ENCODE results near the gene SLCO3A1.

The SLCO3A1 gene

DNA sequence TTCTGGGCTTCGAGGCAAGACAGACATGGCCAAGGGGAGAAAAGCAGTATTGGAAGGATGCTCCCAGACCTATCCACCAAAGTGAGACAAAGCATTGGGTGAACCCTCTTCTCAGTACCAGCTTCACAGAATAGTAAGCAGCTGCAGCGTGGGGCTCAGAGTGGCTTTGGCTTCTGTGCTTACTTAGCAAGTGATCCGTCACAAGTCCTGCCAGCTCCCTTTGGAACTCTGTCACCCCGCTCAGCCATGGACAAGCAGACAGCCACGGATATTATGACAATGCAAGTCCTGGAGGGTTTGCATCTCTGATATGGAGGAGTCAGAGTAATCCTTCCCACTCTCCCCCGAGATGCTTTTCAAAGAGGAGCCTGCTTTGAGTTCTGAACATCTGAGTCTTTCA lies 90.8 kb downstream of the SLCO3A1 start:
- no peaks in the 10 kb centered on the region for H3K27me3 ChIP-seq (ENCODE audit: control insufficient read depth, insufficient read depth, low read length)
- no peak overlapping the region for H3K4me3 ChIP-seq (ENCODE audit: low read depth, low read length)
- H3K4me1 ChIP-seq: peaks cover 60% of the 10 kb centered on the region
- H3K36me3 ChIP-seq (ENCODE audit: control insufficient read depth, insufficient read depth, low read length): no peaks in the 10 kb centered on the region
- H2AFZ ChIP-seq: no peak overlapping the region
- peaks cover 9% of the 10 kb centered on the region for H3K79me2 ChIP-seq
- no peak overlapping the region for H3K27ac ChIP-seq
- no peaks in the 10 kb centered on the region for H3K9me3 ChIP-seq (ENCODE audit: control insufficient read depth, low read length)
- TF ChIP-seq, protein P1, sequence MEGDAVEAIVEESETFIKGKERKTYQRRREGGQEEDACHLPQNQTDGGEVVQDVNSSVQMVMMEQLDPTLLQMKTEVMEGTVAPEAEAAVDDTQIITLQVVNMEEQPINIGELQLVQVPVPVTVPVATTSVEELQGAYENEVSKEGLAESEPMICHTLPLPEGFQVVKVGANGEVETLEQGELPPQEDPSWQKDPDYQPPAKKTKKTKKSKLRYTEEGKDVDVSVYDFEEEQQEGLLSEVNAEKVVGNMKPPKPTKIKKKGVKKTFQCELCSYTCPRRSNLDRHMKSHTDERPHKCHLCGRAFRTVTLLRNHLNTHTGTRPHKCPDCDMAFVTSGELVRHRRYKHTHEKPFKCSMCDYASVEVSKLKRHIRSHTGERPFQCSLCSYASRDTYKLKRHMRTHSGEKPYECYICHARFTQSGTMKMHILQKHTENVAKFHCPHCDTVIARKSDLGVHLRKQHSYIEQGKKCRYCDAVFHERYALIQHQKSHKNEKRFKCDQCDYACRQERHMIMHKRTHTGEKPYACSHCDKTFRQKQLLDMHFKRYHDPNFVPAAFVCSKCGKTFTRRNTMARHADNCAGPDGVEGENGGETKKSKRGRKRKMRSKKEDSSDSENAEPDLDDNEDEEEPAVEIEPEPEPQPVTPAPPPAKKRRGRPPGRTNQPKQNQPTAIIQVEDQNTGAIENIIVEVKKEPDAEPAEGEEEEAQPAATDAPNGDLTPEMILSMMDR (IDR thresholded peaks at IDR 0.05): no peak
- H3K4me2 ChIP-seq (ENCODE audit: low read length): no peak overlapping the region
- H3K9ac ChIP-seq: no peak overlapping the region

DNA sequence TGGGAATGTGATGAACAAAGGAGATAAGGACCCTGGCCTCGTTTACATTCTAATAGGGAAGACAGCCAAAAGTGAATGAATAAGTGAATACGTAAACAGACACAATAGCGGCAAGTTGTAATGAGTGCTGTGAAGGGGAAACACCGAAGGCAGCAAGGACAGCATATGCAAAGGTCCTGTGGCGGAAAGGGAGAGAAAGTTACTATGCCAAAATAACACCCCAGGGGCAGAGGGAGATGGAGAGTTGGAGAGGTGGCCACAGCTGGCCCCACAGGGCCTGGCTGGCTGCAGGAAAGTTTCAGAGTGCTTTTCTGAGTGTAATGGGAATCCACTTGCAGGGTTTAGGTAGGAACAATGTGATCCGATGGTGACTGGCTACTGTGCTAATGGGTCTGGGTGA lies 91.9 kb downstream of the SLCO3A1 start:
- Histone ChIP-seq H3K27me3 (ENCODE audit: control insufficient read depth, insufficient read depth, low read length) (no peaks in the 10 kb centered on the region), H3K27ac (peak overlapping the region; percentile 33), H3K4me3 (ENCODE audit: low read depth, low read length) (no peak overlapping the region), H2AFZ (no peak overlapping the region), H3K79me2 (peaks cover 12% of the 10 kb centered on the region), H3K4me2 (ENCODE audit: low read length) (no peak overlapping the region), H3K4me1 (peaks cover 51% of the 10 kb centered on the region), H3K36me3 (ENCODE audit: control insufficient read depth, insufficient read depth, low read length) (no peaks in the 10 kb centered on the region), H3K9ac (no peak overlapping the region), H3K9me3 (ENCODE audit: control insufficient read depth, low read length) (no peaks in the 10 kb centered on the region)
- TF ChIP-seq, protein P1 (IDR thresholded peaks at IDR 0.05): no peak

DNA sequence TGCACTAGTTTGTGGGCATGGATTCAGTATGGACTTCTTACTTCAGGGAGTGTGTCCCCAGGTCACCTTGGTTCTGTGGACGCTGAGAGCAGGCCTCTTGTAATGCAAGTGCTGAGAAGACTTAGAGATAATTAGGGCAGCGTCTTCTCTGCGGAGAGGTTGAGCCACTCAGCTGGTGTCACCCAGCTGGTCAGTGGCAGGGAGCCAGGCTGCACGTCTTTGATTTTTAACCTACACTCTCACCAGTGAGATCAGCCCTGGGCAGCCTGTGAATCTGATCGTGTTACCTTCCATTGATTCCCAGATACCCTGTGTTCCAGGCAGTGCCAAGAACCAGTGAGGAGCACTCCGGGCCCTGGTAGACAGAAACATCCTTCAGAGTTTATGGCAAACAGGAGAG lies 92.6 kb downstream of the SLCO3A1 start:
- TF ChIP-seq, protein P1 (IDR thresholded peaks at IDR 0.05): no peak
- H3K27ac ChIP-seq: peak overlapping the region; percentile 33
- H3K27me3 ChIP-seq (ENCODE audit: control insufficient read depth, insufficient read depth, low read length): no peaks in the 10 kb centered on the region
- H3K79me2 ChIP-seq: peaks cover 10% of the 10 kb centered on the region
- H3K4me3 ChIP-seq (ENCODE audit: low read depth, low read length): no peak overlapping the region
- H3K9ac ChIP-seq: no peak overlapping the region
- no peak overlapping the region for H3K4me2 ChIP-seq (ENCODE audit: low read length)
- H3K4me1 ChIP-seq: peaks cover 45% of the 10 kb centered on the region
- H3K9me3 ChIP-seq (ENCODE audit: control insufficient read depth, low read length): no peaks in the 10 kb centered on the region
- H3K36me3 ChIP-seq (ENCODE audit: control insufficient read depth, insufficient read depth, low read length): no peaks in the 10 kb centered on the region
- no peak overlapping the region for H2AFZ ChIP-seq

DNA sequence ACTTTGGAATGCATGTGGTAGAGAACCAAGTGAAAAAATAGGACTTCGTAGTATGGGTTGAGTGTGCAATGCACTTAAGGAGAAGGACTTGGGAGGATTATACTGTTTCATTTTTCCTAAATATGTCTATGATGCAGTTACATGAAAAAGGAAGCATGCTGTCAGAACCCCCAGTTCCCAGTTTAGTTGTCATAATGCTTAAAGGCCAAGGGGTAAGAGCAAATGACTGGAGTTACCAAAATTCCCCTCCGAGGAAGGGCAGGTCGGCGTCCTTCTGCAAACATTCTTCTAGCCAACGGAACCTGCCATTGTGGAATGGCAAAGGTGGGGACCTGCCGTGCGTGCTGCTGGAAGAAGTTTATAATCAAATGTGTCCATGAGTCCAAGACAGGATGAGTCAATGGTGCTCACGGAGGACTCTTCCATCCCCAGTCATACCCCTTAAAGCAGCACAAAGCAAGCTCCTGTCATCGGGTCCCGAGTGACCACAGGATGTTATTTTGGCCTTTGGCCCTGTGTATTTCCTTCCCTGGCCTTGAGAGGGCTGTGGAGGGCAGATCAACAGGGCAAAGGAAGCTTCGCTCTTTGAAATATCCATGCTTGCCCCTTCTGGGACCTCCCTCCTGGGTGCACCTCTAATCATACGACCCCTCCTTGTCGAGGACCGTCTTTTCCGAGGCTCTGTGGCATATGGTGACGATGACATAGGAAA lies 93.2 kb downstream of the SLCO3A1 start:
- H3K4me3 ChIP-seq (ENCODE audit: low read depth, low read length): no peak overlapping the region
- no peak overlapping the region for H3K9ac ChIP-seq
- no peak overlapping the region for H3K4me2 ChIP-seq (ENCODE audit: low read length)
- H3K36me3 ChIP-seq (ENCODE audit: control insufficient read depth, insufficient read depth, low read length): no peaks in the 10 kb centered on the region
- peaks cover 41% of the 10 kb centered on the region for H3K4me1 ChIP-seq
- H3K27me3 ChIP-seq (ENCODE audit: control insufficient read depth, insufficient read depth, low read length): no peaks in the 10 kb centered on the region
- peak overlapping the region; percentile 33 for H3K27ac ChIP-seq
- H2AFZ ChIP-seq: no peak overlapping the region
- H3K9me3 ChIP-seq (ENCODE audit: control insufficient read depth, low read length): no peaks in the 10 kb centered on the region
- TF ChIP-seq, protein P1 (IDR thresholded peaks at IDR 0.05): no peak
- peaks cover 11% of the 10 kb centered on the region for H3K79me2 ChIP-seq

DNA sequence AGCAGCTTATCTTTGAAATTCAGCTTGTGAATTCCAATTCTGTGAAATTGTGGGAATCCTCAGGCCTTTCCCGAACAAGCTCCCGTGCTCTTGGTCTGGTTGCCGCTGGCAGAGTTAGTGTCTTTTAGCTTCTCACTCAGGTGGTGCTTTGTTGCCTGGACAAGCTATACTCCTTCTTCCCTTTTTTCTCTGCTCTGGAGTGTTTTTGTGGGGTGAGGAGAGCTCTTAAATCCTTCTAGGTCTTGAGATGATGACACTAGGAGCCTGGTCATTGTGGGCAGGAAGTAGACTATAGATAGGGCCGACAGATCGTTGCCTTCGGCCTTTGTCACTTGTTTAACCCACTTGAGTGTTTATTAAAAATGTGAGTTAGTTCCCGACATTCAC lies 93.8 kb downstream of the SLCO3A1 start:
- TF ChIP-seq, protein P1 (IDR thresholded peaks at IDR 0.05): no peak
- H3K9ac ChIP-seq: no peak overlapping the region
- H3K4me1 ChIP-seq: peaks cover 37% of the 10 kb centered on the region

More for the DNA sequence above, 93.8 kb downstream of the SLCO3A1 start:
- H3K4me3 ChIP-seq (ENCODE audit: low read depth, low read length): no peak overlapping the region
- no peaks in the 10 kb centered on the region for H3K27me3 ChIP-seq (ENCODE audit: control insufficient read depth, insufficient read depth, low read length)
- H3K4me2 ChIP-seq (ENCODE audit: low read length): no peak overlapping the region
- H3K36me3 ChIP-seq (ENCODE audit: control insufficient read depth, insufficient read depth, low read length): no peaks in the 10 kb centered on the region
- H3K79me2 ChIP-seq: peaks cover 14% of the 10 kb centered on the region
- H2AFZ ChIP-seq: no peak overlapping the region
- no peaks in the 10 kb centered on the region for H3K9me3 ChIP-seq (ENCODE audit: control insufficient read depth, low read length)
- peak overlapping the region; percentile 33 for H3K27ac ChIP-seq
